Gastroesophageal sphincter (tissue), 4 donors: ENCODE results near the gene LRRC75A. TPM values are rescaled to one million over a fixed set of nuclear protein-coding genes. Genes with fewer than 3 reads are reported as not detected.
"Not testable (repeated sequence)": the region's sequence is repeated elsewhere in the genome, so short reads cannot be mapped to it uniquely, and the experiment has no call there.

Experiments
- ATAC-seq: fragments of 150-250 bp; one replicate; pipeline ENCODE4 v1.9.1; 2016; ENCODE audit warnings: mild to moderate bottlenecking, moderate library complexity
- H3K27ac ChIP-seq, 4 donors: fragments of 200-600 bp; sonication (generic) in 3 of 4; 1 replicate in 3 of 4; 2 replicates in 1 of 4; pipeline ENCODE4 v1.5.1; 2016 to 2019
- H3K27me3 ChIP-seq: fragments of 200-600 bp; sonication (generic); one replicate; pipeline ENCODE4 v1.5.1; 2019
- H3K36me3 ChIP-seq, 2 donors: fragments of 200-600 bp; sonication (generic); one replicate each; pipeline ENCODE4 v1.5.1; 2019; ENCODE audit warnings: control low read depth in 1 of 2
- H3K4me1 ChIP-seq, 3 donors: fragments of 200-600 bp; sonication (generic); 1 replicate in 2 of 3; 2 replicates in 1 of 3; pipeline ENCODE4 v1.5.1; 2016 to 2019; ENCODE audit warnings: control low read depth in 2 of 3
- H3K4me3 ChIP-seq, 2 donors: fragments of 200-600 bp; sonication (generic); one replicate each; pipeline ENCODE4 v1.5.1; 2019; ENCODE audit warnings: mild to moderate bottlenecking in 1 of 2, moderate library complexity in 1 of 2
- H3K9me3 ChIP-seq, 3 donors: fragments of 200-600 bp; sonication (generic); one replicate each; pipeline ENCODE4 v1.5.1; 2017 to 2019; ENCODE audit warnings: control low read depth in 2 of 3
- CTCF ChIP-seq, 4 experiments: fragments of 200-600 bp in 2 of 4; fragments of 450-650 bp in 2 of 4; sonication (generic) in 1 of 4; IDR thresholded peaks; one replicate each; pipeline ENCODE4 v1.5.1; 2017 to 2019; ENCODE audit warnings: antibody characterized with exemption in 4 of 4, mild to moderate bottlenecking in 2 of 4, moderate library complexity in 2 of 4
- EP300 ChIP-seq: sonication (generic); formaldehyde crosslinking; IDR thresholded peaks from one replicate; pipeline ENCODE4 v1.6.1; 2017; ENCODE audit warnings: antibody characterized with exemption, mild to moderate bottlenecking
- POLR2A ChIP-seq, 2 donors: fragments of 450-650 bp; IDR thresholded peaks; one replicate each; pipeline ENCODE4 v1.6.1; 2017; ENCODE audit warnings: antibody characterized with exemption in 2 of 2, mild to moderate bottlenecking in 2 of 2, moderate library complexity in 1 of 2
- POLR2AphosphoS5 ChIP-seq: sonication (generic); formaldehyde crosslinking; IDR thresholded peaks from one replicate; pipeline ENCODE4 v1.6.1; 2017; ENCODE audit warnings: antibody characterized with exemption
- WGBS, 2 donors: methylation state at CpG; one replicate each; pipeline ENCODE4 v1.1.5; 2018; ENCODE audit warnings: low coverage in 1 of 2; 5-methylcytosine and 5-hydroxymethylcytosine counted together
- total RNA-seq, 4 donors: library from RNA; depleted of rRNA; stranded (reverse); fragments of >200 nt; gene quantifications; one replicate each; pipeline ENCODE4 v1.1.0, GENCODE V29; 2016

LRRC75A gene
- total RNA-seq, 4 donors from 2014 or later = 0.94 to 4.0 (median 2.3) TPM

GRCh38 chr17:16417399-16417798, 74.6 kb downstream of the LRRC75A start:
- WGBS, 2 donors = 100% methylated on average over 1 of the region's 7 CpGs; no CpG with 5 or more reads in 1 of the 2 donors
- Histone ChIP-seq H3K4me1 (peaks cover 0 to 52% (median 11%) of the 10 kb centered on the region in 3 donors), H3K9me3 (no peaks in the 10 kb centered on the region), H3K36me3 (peaks cover 0 to 11% of the 10 kb centered on the region in 2 donors), H3K27ac (peak overlapping the region in 2 of 4 donors; percentile 80 to 84), H3K4me3 (no peak overlapping the region), H3K27me3 (peaks cover 9% of the 10 kb centered on the region)
- no peak for ATAC-seq
- TF ChIP-seq EP300 (no peak), CTCF (IDR thresholded peaks at IDR 0.05) (no peak), POLR2A (IDR thresholded peaks at IDR 0.05) (no peak), POLR2AphosphoS5 (no peak)

GRCh38 chr17:16415031-16415924, 76.7 kb downstream of the LRRC75A start, which contains the start of gene TRPV2:
Gene TRPV2 (plus strand): TSS chr17:16415571. CDS start chr17:16417669, 2,098 bp downstream.
- H3K9me3 ChIP-seq = no peaks in the 10 kb centered on the region
- H3K36me3 ChIP-seq = peaks cover 0 to 9% of the 10 kb centered on the region in 2 donors
- peaks cover 9% of the 10 kb centered on the region for H3K27me3 ChIP-seq
- TF ChIP-seq EP300 (no peak), CTCF (IDR thresholded peaks at IDR 0.05) (peak in 2 of 4 experiments; percentile 27 to 46), POLR2A (IDR thresholded peaks at IDR 0.05) (no peak), POLR2AphosphoS5 (no peak)
- 0% methylated on average over 1 of the region's 21 CpGs; no CpG with 5 or more reads in 1 of the 2 donors for WGBS, 2 donors
- peak; percentile 20 for ATAC-seq
- peaks cover 0 to 48% (median 11%) of the 10 kb centered on the region in 3 donors for H3K4me1 ChIP-seq
- peak within 1 kb of the TSS; percentile 14 to 84 (median 76) for H3K27ac ChIP-seq
- peak within 1 kb of the TSS; percentile 36 to 59 for H3K4me3 ChIP-seq

GRCh38 chr17:16407911-16408588, 83.9 kb downstream of the LRRC75A start:
- Histone ChIP-seq H3K27ac (peak overlapping the region in 3 of 4 donors; percentile 70 to 77 (median 73)), H3K27me3 (peaks cover 13% of the 10 kb centered on the region), H3K9me3 (no peaks in the 10 kb centered on the region), H3K36me3 (no peaks in the 10 kb centered on the region), H3K4me3 (peak overlapping the region in 1 of 2 donors; percentile 61), H3K4me1 (peaks cover 0 to 24% (median 3%) of the 10 kb centered on the region in 3 donors)
- peak; percentile 67 for ATAC-seq
- 4 to 28% methylated on average over 6 to 12 of the region's 14 CpGs for whole genome bisulfite sequencing, 2 donors
- TF ChIP-seq POLR2A (IDR thresholded peaks at IDR 0.05) (no peak), EP300 (no peak), POLR2AphosphoS5 (no peak), CTCF (IDR thresholded peaks at IDR 0.05) (no peak)

GRCh38 chr17:16406742-16407674, 85.0 kb downstream of the LRRC75A start:
- WGBS, 2 donors = 2 to 9% methylated on average over 12 to 37 of the region's 67 CpGs
- peak; percentile 51 for ATAC-seq
- peak overlapping the region in 3 of 4 donors; percentile 67 to 75 (median 70) for H3K27ac ChIP-seq
- H3K4me1 ChIP-seq = peaks cover 0 to 24% (median 3%) of the 10 kb centered on the region in 3 donors
- peaks cover 13% of the 10 kb centered on the region for H3K27me3 ChIP-seq
- no peaks in the 10 kb centered on the region for H3K9me3 ChIP-seq
- TF ChIP-seq POLR2A (IDR thresholded peaks at IDR 0.05) (no peak), EP300 (no peak), CTCF (IDR thresholded peaks at IDR 0.05) (no peak), POLR2AphosphoS5 (no peak)
- peak overlapping the region; percentile 26 to 61 for H3K4me3 ChIP-seq
- no peaks in the 10 kb centered on the region for H3K36me3 ChIP-seq

- not testable (repeated sequence) for ATAC-seq, H3K36me3 ChIP-seq, H3K9me3 ChIP-seq, H3K27ac ChIP-seq, H3K4me3 ChIP-seq
- Histone ChIP-seq H3K4me1 (peaks cover 0 to 24% (median 3%) of the 10 kb centered on the region in 3 donors), H3K27me3 (peaks cover 18% of the 10 kb centered on the region)
- WGBS, 2 donors = 87 to 100% methylated on average over 5 to 9 of the region's 9 CpGs
Measured at GRCh38 chr17:16403847-16404246, 88.1 kb downstream of the LRRC75A start.
